ENCODE measurements around the gene EML6. TPM values are rescaled to one million over a fixed set of nuclear protein-coding genes. Genes with fewer than 3 reads are reported as not detected.
"Not testable (repeated sequence)": the region's sequence is repeated elsewhere in the genome, so short reads cannot be mapped to it uniquely, and the experiment has no call there.

Gene EML6
- total RNA-seq, 8 experiments from 2014 or later = 2.9 to 23.2 (median 10.2) TPM

DNA sequence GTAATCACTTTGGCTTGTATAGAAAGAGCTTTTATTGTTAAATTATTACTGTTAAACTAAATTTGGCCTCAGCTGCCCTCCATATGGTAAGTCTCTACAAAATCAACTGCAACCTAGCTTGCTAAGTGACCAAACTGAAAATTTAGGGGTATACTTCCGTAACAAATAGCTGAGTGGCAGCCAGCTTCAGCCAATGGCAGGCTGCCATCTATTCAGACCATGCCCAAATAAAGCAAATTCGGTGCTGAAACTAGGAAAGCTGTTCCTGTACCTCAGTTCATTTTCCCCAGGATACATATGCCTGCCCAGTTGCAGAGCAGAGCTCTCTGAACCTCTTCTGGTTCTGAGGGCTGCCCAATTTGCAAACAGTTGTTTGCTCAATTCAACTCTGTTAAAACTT lies 94.8 kb downstream of the EML6 start:
- Histone ChIP-seq H3K27ac (no peak overlapping the region), H3K4me1 (replicated peaks in 1 of 2) (peaks cover 23 to 25% of the 10 kb centered on the region in 2 donors), H3K4me3 (no peak overlapping the region)
- WGBS, 10 experiments = 50 to 100% (median 92%) methylated on average over 1 to 2 of the region's 2 CpGs; no CpG with 5 or more reads in 3 of the 10 experiments
- ATAC-seq (replicated peaks in 6 of 8) = no peak
- in situ Hi-C loops (cut with MboI; ENCODE audit: low pct_unique_long_range_greater_than_20kb in 2 of 9, low sequenced_read_pairs in 9 of 9, unreplicated experiment in 9 of 9) = no loop called here

DNA sequence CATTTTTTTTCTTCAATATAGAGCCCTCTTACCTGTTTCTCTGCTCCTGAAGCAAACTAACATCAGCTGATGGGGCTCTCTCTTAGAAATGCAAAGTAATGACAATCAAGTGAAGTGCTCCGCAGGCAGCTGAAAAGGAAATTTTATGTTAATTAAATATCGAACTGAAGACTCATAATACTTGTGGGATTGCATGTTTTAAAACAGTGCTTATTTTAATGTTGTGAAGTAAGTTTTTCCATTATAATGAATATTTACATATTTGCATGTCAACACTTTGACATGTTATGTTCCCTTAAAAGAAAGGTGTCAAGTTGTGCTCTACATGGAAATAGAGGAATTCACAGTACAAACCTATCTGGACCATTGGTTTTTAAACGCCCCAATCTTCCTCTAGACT lies 97.1 kb downstream of the EML6 start:
- peak in 3 of 8 experiments; percentile 31 to 58 (median 57) for ATAC-seq (replicated peaks in 6 of 8)
- no peak overlapping the region for H3K27ac ChIP-seq
- WGBS, 10 experiments = 0 to 80% (median 50%) methylated on average over 1 to 3 of the region's 3 CpGs; no CpG with 5 or more reads in 1 of the 10 experiments
- in situ Hi-C loops (cut with MboI; ENCODE audit: low pct_unique_long_range_greater_than_20kb in 2 of 9, low sequenced_read_pairs in 9 of 9, unreplicated experiment in 9 of 9) = no loop called here
- no peak overlapping the region for H3K4me3 ChIP-seq
- H3K4me1 ChIP-seq (replicated peaks in 1 of 2) = peaks cover 2 to 5% of the 10 kb centered on the region in 2 donors

DNA sequence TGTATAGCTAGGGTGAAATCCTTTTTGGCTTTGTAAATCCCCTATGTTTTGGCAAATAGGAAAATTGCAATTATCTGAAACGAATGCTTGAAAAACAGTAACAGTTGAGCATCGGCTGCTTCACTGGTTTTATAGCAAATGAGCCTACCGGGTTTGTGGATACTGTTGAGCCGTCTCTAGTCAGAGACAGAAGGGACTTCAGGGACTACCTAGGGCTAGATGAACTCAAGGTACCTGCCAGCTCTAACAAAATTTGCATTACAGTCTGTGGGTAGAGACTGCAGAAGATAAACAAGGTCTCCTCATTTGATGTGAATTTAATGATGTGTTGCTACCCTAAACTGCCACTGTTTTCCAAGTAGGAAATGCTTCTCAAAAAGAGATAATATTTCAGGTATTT lies 101.1 kb downstream of the EML6 start:
- Histone ChIP-seq H3K27ac (no peak overlapping the region), H3K4me3 (no peak overlapping the region), H3K4me1 (replicated peaks in 1 of 2) (no peaks in the 10 kb centered on the region)
- 69 to 100% (median 76%) methylated on average over 2 to 4 of the region's 4 CpGs for WGBS, 10 experiments
- in situ Hi-C loops (cut with MboI; ENCODE audit: low pct_unique_long_range_greater_than_20kb in 2 of 9, low sequenced_read_pairs in 9 of 9, unreplicated experiment in 9 of 9) = no loop called here
- no peak for ATAC-seq (replicated peaks in 6 of 8)

DNA sequence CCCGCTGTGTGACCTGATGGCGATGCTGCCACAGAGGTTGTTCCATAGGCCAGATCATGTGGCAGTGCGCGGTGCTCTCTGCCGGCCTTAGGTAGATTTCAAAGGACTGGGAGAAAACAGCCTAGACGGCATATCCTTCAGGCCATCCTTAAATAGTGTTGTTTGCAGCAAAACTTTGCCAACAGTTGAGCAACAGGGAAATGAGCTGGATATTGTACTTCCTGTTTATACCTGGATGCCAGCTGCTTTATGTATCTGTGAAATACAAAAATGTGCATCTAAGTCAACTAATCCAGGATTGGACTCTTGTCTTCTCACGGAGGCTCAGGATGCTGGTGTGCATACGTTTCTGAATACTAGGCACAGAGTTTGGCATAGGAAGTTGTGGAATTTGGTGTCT lies 107.1 kb downstream of the EML6 start:
- Histone ChIP-seq H3K4me1 (replicated peaks in 1 of 2) (no peaks in the 10 kb centered on the region), H3K4me3 (no peak overlapping the region), H3K27ac (no peak overlapping the region)
- ATAC-seq (replicated peaks in 6 of 8) = no peak
- in situ Hi-C loops (cut with MboI; ENCODE audit: low pct_unique_long_range_greater_than_20kb in 2 of 9, low sequenced_read_pairs in 9 of 9, unreplicated experiment in 9 of 9) = loop anchor here in 1 of 9 experiments (10.0 kb wide), 1 partner anchor 116 kb away; no protein-coding TSS in a partner anchor
- WGBS, 10 experiments = 80 to 97% (median 92%) methylated on average over 1 to 6 of the region's 8 CpGs; no CpG with 5 or more reads in 2 of the 10 experiments

- H3K4me1 ChIP-seq (replicated peaks in 1 of 2) = no peaks in the 10 kb centered on the region
- no peak for ATAC-seq (replicated peaks in 6 of 8)
- 60 to 100% (median 92%) methylated on average over 1 to 3 of the region's 9 CpGs; no CpG with 5 or more reads in 2 of the 10 experiments for WGBS, 10 experiments
- in situ Hi-C loops (cut with MboI; ENCODE audit: low pct_unique_long_range_greater_than_20kb in 2 of 9, low sequenced_read_pairs in 9 of 9, unreplicated experiment in 9 of 9) = loop anchor here in 1 of 9 experiments (10.0 kb wide), 1 partner anchor 117 kb away; no protein-coding TSS in a partner anchor
- H3K4me3 ChIP-seq = no peak overlapping the region
- H3K27ac ChIP-seq = no peak overlapping the region
These were observed 108.0 kb downstream of the EML6 start for GRCh38 chr2:54831480-54831879.

GRCh38 chr2:54834721-54835120 lies 111.3 kb downstream of the EML6 start:
- in situ Hi-C loops (cut with MboI; ENCODE audit: low pct_unique_long_range_greater_than_20kb in 2 of 9, low sequenced_read_pairs in 9 of 9, unreplicated experiment in 9 of 9) = loop anchor here in 1 of 9 experiments (10.0 kb wide), 1 partner anchor 120 kb away; no protein-coding TSS in a partner anchor
- 40 to 100% (median 84%) methylated on average over 1 to 5 of the region's 5 CpGs; no CpG with 5 or more reads in 4 of the 10 experiments for WGBS, 10 experiments
- H3K4me1 ChIP-seq (replicated peaks in 1 of 2) = peaks cover 0 to 8% of the 10 kb centered on the region in 2 donors
- H3K27ac ChIP-seq = no peak overlapping the region
- H3K4me3 ChIP-seq = no peak overlapping the region
- peak in 2 of 8 experiments; percentile 25 to 78 for ATAC-seq (replicated peaks in 6 of 8)

GRCh38 chr2:54836477-54836876 lies 113.0 kb downstream of the EML6 start:
- no peak overlapping the region for H3K4me3 ChIP-seq
- in situ Hi-C loops (cut with MboI; ENCODE audit: low pct_unique_long_range_greater_than_20kb in 2 of 9, low sequenced_read_pairs in 9 of 9, unreplicated experiment in 9 of 9) = loop anchor here in 1 of 9 experiments (10.0 kb wide), 1 partner anchor 122 kb away; no protein-coding TSS in a partner anchor
- WGBS, 10 experiments = 0 to 83% (median 83%) methylated on average over 1 to 4 of the region's 4 CpGs; no CpG with 5 or more reads in 6 of the 10 experiments
- H3K27ac ChIP-seq = no peak overlapping the region
- no peak for ATAC-seq (replicated peaks in 6 of 8)
- peaks cover 11 to 18% of the 10 kb centered on the region in 2 donors for H3K4me1 ChIP-seq (replicated peaks in 1 of 2)

GRCh38 chr2:54838585-54839035 lies 115.1 kb downstream of the EML6 start:
- H3K27ac ChIP-seq = no peak overlapping the region
- ATAC-seq (replicated peaks in 6 of 8) = peak; percentile 23 to 91 (median 40)
- H3K4me3 ChIP-seq = no peak overlapping the region
- in situ Hi-C loops (cut with MboI; ENCODE audit: low pct_unique_long_range_greater_than_20kb in 2 of 9, low sequenced_read_pairs in 9 of 9, unreplicated experiment in 9 of 9) = loop anchor here in 1 of 9 experiments (10.0 kb wide), 1 partner anchor 124 kb away; no protein-coding TSS in a partner anchor
- WGBS, 10 experiments = 0 to 43% (median 13%) methylated on average over 1 to 4 of the region's 4 CpGs; no CpG with 5 or more reads in 4 of the 10 experiments
- H3K4me1 ChIP-seq (replicated peaks in 1 of 2) = peaks cover 14 to 22% of the 10 kb centered on the region in 2 donors

DNA sequence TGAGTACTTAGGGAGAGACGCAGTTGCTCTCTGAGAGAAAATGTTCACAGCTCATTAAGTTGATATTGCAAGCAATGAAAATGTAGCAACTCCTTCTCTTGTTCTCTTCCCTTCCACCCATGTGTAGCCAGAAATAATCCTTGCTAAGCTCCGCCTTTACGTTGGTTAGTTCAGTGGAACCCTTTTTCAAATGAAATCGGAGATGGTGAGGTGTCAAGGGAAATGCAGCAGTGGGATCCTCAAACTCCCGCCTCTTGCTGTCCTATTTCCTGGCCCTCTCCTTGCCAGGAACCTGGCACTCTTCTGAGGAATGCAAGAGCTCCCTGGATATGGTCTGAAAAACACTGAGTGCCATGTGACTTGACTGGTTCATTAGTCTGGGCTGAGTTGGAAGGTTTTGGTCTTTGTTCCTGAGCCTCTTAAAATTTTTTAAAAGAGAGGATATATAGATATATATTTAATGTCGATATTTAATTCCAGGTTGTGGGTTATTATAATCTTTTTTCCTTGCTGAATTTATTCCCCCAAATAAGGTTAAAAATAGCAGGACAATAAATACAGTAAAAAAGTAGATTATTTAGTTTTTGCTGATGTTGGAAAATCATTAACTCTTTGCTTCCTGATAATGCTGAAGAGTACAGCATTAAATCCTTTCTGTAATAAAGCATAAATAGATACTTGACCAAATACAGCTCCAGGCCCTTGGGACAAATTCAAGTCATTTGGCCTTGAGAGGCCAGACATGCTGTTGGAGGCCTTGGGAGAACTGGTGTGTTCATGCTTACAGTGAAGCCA lies 116.2 kb downstream of the EML6 start:
- WGBS, 10 experiments = 73 to 100% (median 85%) methylated on average over 1 to 5 of the region's 6 CpGs
- in situ Hi-C loops (cut with MboI; ENCODE audit: low pct_unique_long_range_greater_than_20kb in 2 of 9, low sequenced_read_pairs in 9 of 9, unreplicated experiment in 9 of 9) = loop anchor here in 1 of 9 experiments (10.0 kb wide), 1 partner anchor 125 kb away; no protein-coding TSS in a partner anchor
- peak overlapping the region in 1 of 2 donors; percentile 48 for H3K27ac ChIP-seq
- H3K4me1 ChIP-seq (replicated peaks in 1 of 2) = peaks cover 14 to 26% of the 10 kb centered on the region in 2 donors
- peak in 3 of 8 experiments; percentile 42 to 62 (median 51) for ATAC-seq (replicated peaks in 6 of 8)
- no peak overlapping the region for H3K4me3 ChIP-seq

- WGBS, 10 experiments = 39 to 100% (median 73%) methylated on average over 1 to 7 of the region's 7 CpGs; no CpG with 5 or more reads in 1 of the 10 experiments
- in situ Hi-C loops (cut with MboI; ENCODE audit: low pct_unique_long_range_greater_than_20kb in 2 of 9, low sequenced_read_pairs in 9 of 9, unreplicated experiment in 9 of 9) = no loop called here
- Histone ChIP-seq H3K4me1 (replicated peaks in 1 of 2) (peaks cover 14 to 26% of the 10 kb centered on the region in 2 donors), H3K27ac (peak overlapping the region; percentile 24 to 52), H3K4me3 (no peak overlapping the region)
- peak in 5 of 8 experiments; percentile 73 to 82 (median 75) for ATAC-seq (replicated peaks in 6 of 8)
These were observed 117.4 kb downstream of the EML6 start for GRCh38 chr2:54840559-54841468.

- ATAC-seq (replicated peaks in 6 of 8) = peak in 3 of 8 experiments; percentile 25 to 65 (median 26)
- in situ Hi-C loops (cut with MboI; ENCODE audit: low pct_unique_long_range_greater_than_20kb in 2 of 9, low sequenced_read_pairs in 9 of 9, unreplicated experiment in 9 of 9); H3K4me3 ChIP-seq: not testable (repeated sequence)
- 72 to 97% (median 80%) methylated on average over 1 to 10 of the region's 10 CpGs; no CpG with 5 or more reads in 1 of the 10 experiments for WGBS, 10 experiments
- Histone ChIP-seq H3K27ac (peak overlapping the region; percentile 24 to 52), H3K4me1 (replicated peaks in 1 of 2) (peaks cover 14 to 26% of the 10 kb centered on the region in 2 donors)
These were observed 118.0 kb downstream of the EML6 start for GRCh38 chr2:54841500-54841899.

DNA sequence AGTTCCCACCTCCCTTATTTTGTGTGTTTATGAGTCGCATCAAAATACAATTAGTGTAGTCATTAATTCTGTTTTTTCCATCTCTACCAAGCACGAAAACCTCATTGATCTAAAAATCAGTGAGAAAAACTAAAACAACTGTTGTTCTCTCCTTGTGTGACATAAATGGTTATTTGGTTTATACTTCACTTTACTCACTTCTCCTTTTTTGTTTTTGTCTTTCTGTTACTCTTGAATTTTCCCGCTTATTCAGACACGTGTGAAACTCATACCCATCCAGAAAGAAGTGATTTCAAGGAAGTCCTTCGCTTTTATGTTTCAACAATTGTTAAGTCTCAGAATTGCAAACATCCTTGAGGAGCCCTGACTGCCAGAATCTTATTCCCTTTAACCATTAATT lies 121.6 kb downstream of the EML6 start:
- no peak for ATAC-seq (replicated peaks in 6 of 8)
- in situ Hi-C loops (cut with MboI; ENCODE audit: low pct_unique_long_range_greater_than_20kb in 2 of 9, low sequenced_read_pairs in 9 of 9, unreplicated experiment in 9 of 9) = no loop called here
- Histone ChIP-seq H3K4me1 (replicated peaks in 1 of 2) (peaks cover 14 to 17% of the 10 kb centered on the region in 2 donors), H3K27ac (no peak overlapping the region), H3K4me3 (no peak overlapping the region)
- WGBS, 10 experiments = 50 to 89% (median 76%) methylated on average over 3 to 5 of the region's 5 CpGs

All from motor neuron (in vitro differentiated cells).